Activated naive CD4-positive, alpha-beta T cell treated with anti-CD3 and anti-CD28 coated beads, Interleukin-2, amount 10 ng/mL, durations not matched to agents 5 hours and 36 hours (primary cell): ENCODE measurements around the gene PRAMEF26. TPM values are rescaled to one million over a fixed set of nuclear protein-coding genes. Genes with fewer than 3 reads are reported as not detected.

Experiments used
- total RNA-seq, 2 experiments: library from RNA; stranded (reverse); gene quantifications; one replicate each; pipeline ENCODE4 v1.2.3, GENCODE V29; 2021

The PRAMEF26 gene
- not detected for total RNA-seq

GRCh38 chr1:13155909-13156308, at the start of gene PRAMEF26:
Gene PRAMEF26, minus strand, starts transcription at chr1:13156009. Its CDS starts 2,914 bp downstream, at chr1:13153095.

GRCh38 chr1:13201309-13201708, 45.5 kb upstream of the PRAMEF26 start, which contains the start of gene PRAMEF13:
Gene PRAMEF13, minus strand, starts transcription at chr1:13201409. Its CDS starts 1,820 bp downstream, at chr1:13199589.

GRCh38 chr1:13171548-13171947, 15.7 kb upstream of the PRAMEF26 start, which contains the start of gene PRAMEF9:
Gene PRAMEF9, plus strand, starts transcription at chr1:13171848. Its CDS starts 3,433 bp downstream, at chr1:13175281.

GRCh38 chr1:13165531-13165930, 9.7 kb upstream of the PRAMEF26 start, which contains the start of gene HNRNPCL4:
Gene HNRNPCL4, minus strand, starts transcription at chr1:13165631. Its CDS starts 164 bp downstream, at chr1:13165467.

GRCh38 chr1:13116754-13117153, 39.1 kb downstream of the PRAMEF26 start, which contains the start of gene HNRNPCL2:
Gene HNRNPCL2, minus strand, starts transcription at chr1:13116854. Its CDS starts 454 bp downstream, at chr1:13116400.

Other genes with a start within 250 kb of the PRAMEF26 start
- gene PRAMEF7, start 239.4 kb downstream of the PRAMEF26 start, total RNA-seq, result not detected
- not detected for gene PRAMEF6, start 208.4 kb downstream of the PRAMEF26 start, total RNA-seq
- not detected for gene PRAMEF27, start 99.4 kb downstream of the PRAMEF26 start, total RNA-seq
- gene HNRNPCL3, start 95.2 kb downstream of the PRAMEF26 start, total RNA-seq, result not detected
- gene PRAMEF25, start 85.2 kb downstream of the PRAMEF26 start, total RNA-seq, result not detected
- not detected for gene HNRNPCL2, start 39.2 kb downstream of the PRAMEF26 start, total RNA-seq
- gene HNRNPCL4, start 9.6 kb upstream of the PRAMEF26 start, total RNA-seq, result not detected
- gene PRAMEF9, start 15.8 kb upstream of the PRAMEF26 start, total RNA-seq, result not detected
- not detected for gene PRAMEF13, start 45.4 kb upstream of the PRAMEF26 start, total RNA-seq
- not detected for gene PRAMEF18, start 70.1 kb upstream of the PRAMEF26 start, total RNA-seq
- not detected for gene PRAMEF5, start 98.2 kb upstream of the PRAMEF26 start, total RNA-seq
- not detected for gene PRAMEF8, start 129.1 kb upstream of the PRAMEF26 start, total RNA-seq
- gene PRAMEF33, start 147.5 kb upstream of the PRAMEF26 start, total RNA-seq, result not detected
- not detected for gene PRAMEF15, start 159.6 kb upstream of the PRAMEF26 start, total RNA-seq
- gene PRAMEF14, start 191.1 kb upstream of the PRAMEF26 start, total RNA-seq, result not detected
- gene PRAMEF19, start 215.9 kb upstream of the PRAMEF26 start, total RNA-seq, result not detected
- gene PRAMEF17, start 233.6 kb upstream of the PRAMEF26 start, total RNA-seq, result not detected